Epithelial cell of proximal tubule (primary cell): ENCODE measurements around the gene LGR6. TPM values are rescaled to one million over a fixed set of nuclear protein-coding genes. Genes with fewer than 3 reads are reported as not detected.

Source experiments
- DNase-seq: peaks from one replicate; pipeline ENCODE4 v3.0.0-alpha.2; 2011; ENCODE audit warnings: low read depth
- H3K4me3 ChIP-seq: 2 replicates; pipeline ENCODE4 v1.5.1; 2011; ENCODE audit warnings: low read depth, mild to moderate bottlenecking, low read length
- total RNA-seq: library from RNA; depleted of rRNA; stranded (reverse); fragments of >200 nt; gene quantifications from 2 replicates; pipeline ENCODE4 v1.2.3, GENCODE V29; 2015
- TF ChIP-seq, protein P1 (sequence below): conservative IDR thresholded peaks from 2 replicates; pipeline ENCODE4 v1.5.1; 2012; ENCODE audit warnings: low read depth, mild to moderate bottlenecking, low read length

LGR6 gene
- total RNA-seq, 1 donor from 2014 or later = not detected

DNA sequence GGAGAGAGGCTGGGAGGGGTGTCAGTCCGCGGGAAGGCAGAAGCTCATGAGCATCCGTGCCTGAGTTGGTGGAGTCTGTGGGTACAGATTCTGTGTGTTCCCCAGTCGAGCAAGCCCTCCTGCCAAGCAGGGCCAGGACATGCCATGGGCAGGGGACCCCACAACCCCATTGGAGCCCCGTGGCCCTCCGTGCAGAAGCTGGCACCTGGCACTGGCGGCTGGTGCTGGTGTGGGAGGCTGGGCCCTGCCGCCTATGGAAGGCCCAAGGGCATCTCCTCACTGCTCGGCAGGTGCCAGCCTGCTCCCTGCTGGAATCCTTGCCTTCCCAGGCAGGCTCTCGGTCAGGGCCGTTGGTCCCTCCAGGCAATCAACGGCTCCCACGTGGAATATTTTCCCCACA lies 74.4 kb downstream of the LGR6 start:
- no peak overlapping the region for H3K4me3 ChIP-seq
- TF ChIP-seq, protein P1, sequence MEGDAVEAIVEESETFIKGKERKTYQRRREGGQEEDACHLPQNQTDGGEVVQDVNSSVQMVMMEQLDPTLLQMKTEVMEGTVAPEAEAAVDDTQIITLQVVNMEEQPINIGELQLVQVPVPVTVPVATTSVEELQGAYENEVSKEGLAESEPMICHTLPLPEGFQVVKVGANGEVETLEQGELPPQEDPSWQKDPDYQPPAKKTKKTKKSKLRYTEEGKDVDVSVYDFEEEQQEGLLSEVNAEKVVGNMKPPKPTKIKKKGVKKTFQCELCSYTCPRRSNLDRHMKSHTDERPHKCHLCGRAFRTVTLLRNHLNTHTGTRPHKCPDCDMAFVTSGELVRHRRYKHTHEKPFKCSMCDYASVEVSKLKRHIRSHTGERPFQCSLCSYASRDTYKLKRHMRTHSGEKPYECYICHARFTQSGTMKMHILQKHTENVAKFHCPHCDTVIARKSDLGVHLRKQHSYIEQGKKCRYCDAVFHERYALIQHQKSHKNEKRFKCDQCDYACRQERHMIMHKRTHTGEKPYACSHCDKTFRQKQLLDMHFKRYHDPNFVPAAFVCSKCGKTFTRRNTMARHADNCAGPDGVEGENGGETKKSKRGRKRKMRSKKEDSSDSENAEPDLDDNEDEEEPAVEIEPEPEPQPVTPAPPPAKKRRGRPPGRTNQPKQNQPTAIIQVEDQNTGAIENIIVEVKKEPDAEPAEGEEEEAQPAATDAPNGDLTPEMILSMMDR = no peak
- DNase-seq = no peak

DNA sequence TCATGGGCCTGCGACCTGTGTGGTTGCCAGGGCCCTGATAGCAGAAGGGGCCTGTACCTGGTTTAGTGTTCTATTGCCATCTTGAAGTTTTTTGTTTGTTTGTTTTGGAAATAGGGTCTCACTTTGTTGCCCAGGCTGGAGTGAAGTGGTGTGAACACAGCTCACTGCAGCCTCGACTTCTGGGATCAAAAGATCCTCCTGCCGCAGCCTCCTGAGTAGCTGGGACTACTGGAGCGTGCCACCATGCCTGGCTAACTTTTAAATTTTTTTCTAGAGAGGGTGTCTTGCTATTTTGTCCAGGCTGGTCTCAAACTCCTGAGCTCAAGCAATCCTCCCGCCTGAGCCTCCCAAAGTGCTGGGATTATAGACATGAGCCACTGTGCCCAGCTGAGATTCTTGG lies 75.2 kb downstream of the LGR6 start:
- DNase-seq = no peak
- H3K4me3 ChIP-seq = no peak overlapping the region
- TF ChIP-seq, protein P1 = no peak

DNA sequence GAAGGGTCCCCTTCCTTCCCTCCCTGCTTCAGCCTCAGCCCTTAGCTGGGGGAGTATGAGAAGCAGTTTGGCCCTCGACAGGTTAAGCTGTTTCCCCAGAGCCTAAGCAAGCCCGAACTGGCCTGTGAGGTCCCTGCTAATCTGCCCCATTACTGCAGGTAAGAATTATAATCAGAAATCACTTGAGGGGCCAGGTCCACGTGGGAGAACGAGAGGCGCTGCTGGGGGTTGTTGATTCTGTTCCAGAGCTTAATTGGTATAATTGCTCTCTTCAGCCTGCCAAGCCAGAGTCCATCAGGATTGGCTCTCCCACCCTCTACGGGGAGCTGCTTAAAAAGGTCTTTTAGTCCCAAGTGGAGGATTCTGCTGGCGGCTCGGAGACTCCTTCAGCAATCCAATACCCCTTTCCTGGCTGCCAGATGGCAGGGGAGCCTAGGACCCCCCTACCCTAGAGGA lies 77.3 kb downstream of the LGR6 start:
- TF ChIP-seq, protein P1 = no peak
- no peak overlapping the region for H3K4me3 ChIP-seq
- DNase-seq = no peak

DNA sequence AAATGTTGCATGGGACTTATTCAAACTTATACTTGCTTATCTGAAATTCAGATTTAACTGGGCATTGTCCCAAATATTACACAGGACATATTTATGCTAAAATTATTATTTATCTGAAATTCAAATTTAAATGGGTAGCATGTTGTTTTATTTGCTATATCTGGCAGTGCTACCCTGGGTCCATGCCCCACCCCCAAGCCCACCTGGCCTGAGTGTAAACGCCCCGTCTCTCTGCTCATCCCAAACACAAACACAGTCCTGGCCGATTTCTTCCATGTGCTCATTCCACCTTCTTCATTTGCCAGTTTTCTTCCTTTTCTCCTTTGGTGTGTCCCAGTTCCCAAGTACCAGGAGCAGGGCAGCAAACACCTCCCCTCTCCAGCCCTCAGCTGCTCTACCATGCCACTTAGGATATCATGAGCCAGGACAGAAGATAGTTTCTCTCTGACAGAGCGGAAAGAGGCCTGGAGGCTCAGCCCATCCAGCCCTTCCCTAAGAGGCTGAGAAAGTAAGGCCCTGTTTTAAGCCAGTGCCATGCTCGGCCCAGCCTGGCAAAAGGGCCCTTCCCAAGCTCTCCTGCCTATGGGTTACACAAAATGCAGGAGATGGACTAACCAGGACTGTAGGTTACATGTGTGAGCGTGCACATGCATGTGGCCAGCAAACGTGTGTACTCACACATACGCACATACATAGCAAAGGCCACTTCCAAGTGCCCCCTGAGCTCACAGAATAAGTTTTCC lies 78.7 kb downstream of the LGR6 start:
- DNase-seq = no peak
- TF ChIP-seq, protein P1 = no peak
- H3K4me3 ChIP-seq = no peak overlapping the region

DNA sequence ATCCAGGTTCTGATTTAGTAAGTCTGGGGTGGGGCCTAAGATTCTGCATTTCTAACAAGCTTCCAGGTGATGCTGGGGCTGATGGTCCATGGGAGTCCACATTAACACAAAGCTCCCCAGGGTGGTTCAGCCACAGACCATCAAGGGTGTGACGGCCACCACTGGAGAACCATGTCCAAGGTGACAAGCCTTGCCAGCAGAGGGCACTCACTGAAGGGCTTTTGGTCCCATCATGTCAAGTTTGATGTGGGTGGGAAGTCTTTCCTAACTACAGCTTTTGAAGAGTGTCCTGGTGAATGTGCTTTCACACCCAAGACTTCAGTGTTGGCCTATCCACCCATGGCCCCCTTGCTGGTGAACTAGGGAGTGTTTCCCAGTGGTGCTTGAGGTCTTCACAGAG lies 81.0 kb downstream of the LGR6 start:
- DNase-seq = no peak
- H3K4me3 ChIP-seq = no peak overlapping the region
- TF ChIP-seq, protein P1 = peak; percentile 77

DNA sequence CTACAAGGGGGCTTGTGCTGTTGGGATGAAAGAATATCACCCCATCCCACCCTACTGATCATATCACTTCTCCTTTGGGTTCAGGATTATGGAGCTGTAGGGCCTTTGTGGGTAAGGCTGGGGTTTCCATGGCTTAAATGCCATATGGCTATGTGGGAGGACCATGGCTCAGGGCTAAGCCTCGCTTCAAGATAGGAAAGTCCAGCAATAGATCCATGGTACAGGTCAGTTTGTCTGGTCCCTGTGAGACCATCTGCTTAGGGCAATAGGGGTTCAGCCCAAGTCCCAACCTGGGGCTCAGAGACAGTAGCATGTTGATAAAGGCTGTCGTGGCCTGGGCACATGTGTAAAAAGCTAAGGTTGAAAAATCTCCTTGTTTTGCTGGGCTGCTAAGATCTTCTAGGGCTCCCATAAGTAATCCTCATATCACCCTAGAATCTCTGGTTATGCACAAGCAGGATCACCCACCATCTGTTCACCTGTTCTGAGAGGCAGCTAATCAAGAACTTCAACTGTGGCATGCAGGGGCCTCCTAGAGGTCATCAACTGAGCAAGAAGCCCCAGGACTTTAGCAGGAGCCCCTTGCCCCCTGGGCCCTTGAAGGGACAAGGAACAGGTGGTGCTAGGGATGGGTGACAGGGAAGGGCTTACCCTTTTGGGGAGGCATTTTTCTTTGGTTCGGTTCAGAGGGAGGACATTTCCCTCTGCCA lies 81.6 kb downstream of the LGR6 start:
- TF ChIP-seq, protein P1 = no peak
- DNase-seq = no peak
- H3K4me3 ChIP-seq = no peak overlapping the region
